ENCODE measurements around the gene KRTAP5-9.

- no peak for TF ChIP-seq EP300 (IDR thresholded peaks at IDR 0.05)
- TF ChIP-seq CTCF (IDR thresholded peaks at IDR 0.05): no peak
Measured at GRCh38 chr11:71518506-71519471, 29.4 kb upstream of the KRTAP5-9 start.

Measured in upper lobe of left lung (tissue), 4 donors.